Measurements from ENCODE around the gene SYT14. TPM values are rescaled to one million over a fixed set of nuclear protein-coding genes. Genes with fewer than 3 reads are reported as not detected.

SYT14 gene
- total RNA-seq, 1 experiment from 2014 or later, result 10.3 TPM

- no CpG with 5 or more reads among the region's 4 CpGs for WGBS (ENCODE audit: extremely low coverage, insufficient read length, low lambda C conversion rate)
- Histone ChIP-seq H4K5ac (ENCODE audit: insufficient read length, low read depth, low read length) (no peak overlapping the region), H2AK5ac (ENCODE audit: insufficient read length, low read length) (no peak overlapping the region), H3K4me1 (ENCODE audit: insufficient read depth, low read length) (no peaks in the 10 kb centered on the region), H3K14ac (ENCODE audit: insufficient read depth, low read length) (no peak overlapping the region), H2BK12ac (ENCODE audit: insufficient read length, low read depth, low read length) (no peak overlapping the region), H3T11ph (ENCODE audit: low read length) (no peak overlapping the region), H3K79me1 (ENCODE audit: insufficient read depth, low read depth, low read length, poor library complexity, severe bottlenecking) (no peaks in the 10 kb centered on the region), H3K23ac (ENCODE audit: insufficient read length, low read depth, low read length) (no peak overlapping the region), H3K9me3 (ENCODE audit: control insufficient read depth, low read depth, low read length) (no peaks in the 10 kb centered on the region), H3K4me2 (ENCODE audit: insufficient read depth, insufficient read length, low read length) (no peak overlapping the region), H2BK120ac (ENCODE audit: low read depth, low read length, poor library complexity, severe bottlenecking) (no peak overlapping the region), H3K4ac (ENCODE audit: low read depth, low read length) (no peak overlapping the region), H2AFZ (ENCODE audit: low read length) (no peak overlapping the region), H3K23me2 (ENCODE audit: insufficient read length, low read depth, low read length, poor library complexity, severe bottlenecking) (no peaks in the 10 kb centered on the region), H2BK5ac (ENCODE audit: insufficient read length, low read length) (no peak overlapping the region), H3K56ac (ENCODE audit: insufficient read length, low read depth, low read length) (no peak overlapping the region), H2BK15ac (ENCODE audit: low read depth, low read length) (no peak overlapping the region), H3K27ac (ENCODE audit: insufficient read length, low read depth, low read length) (no peak overlapping the region), H4K91ac (ENCODE audit: insufficient read length, low read depth, low read length) (no peak overlapping the region), H3K27me3 (ENCODE audit: insufficient read depth, low read length) (no peaks in the 10 kb centered on the region), H4K20me1 (ENCODE audit: control insufficient read depth, insufficient read depth, insufficient read length) (no peaks in the 10 kb centered on the region), H3K9ac (ENCODE audit: extremely low read depth, insufficient read length, low read length) (no peak overlapping the region), H3K79me2 (ENCODE audit: insufficient read depth, low read length) (no peaks in the 10 kb centered on the region), H4K8ac (replicated peaks; ENCODE audit: insufficient read length, low read depth, low read length) (no peak overlapping the region), H2BK20ac (ENCODE audit: low read depth, low read length, poor library complexity, severe bottlenecking) (no peak overlapping the region), H3K18ac (ENCODE audit: insufficient read length, low read depth, low read length) (no peak overlapping the region)
- no peaks in the 10 kb centered on the region for H3K4me1 Mint-ChIP-seq
- peak; percentile 83 for TF ChIP-seq CTCF (conservative IDR thresholded peaks at IDR 0.05)
- H3K27me3 Mint-ChIP-seq (ENCODE audit: low read depth), result no peaks in the 10 kb centered on the region
- H3K36me3 Mint-ChIP-seq (ENCODE audit: insufficient read depth in 1 of 3, low read depth in 3 of 3), result peaks cover 1 to 11% (median 5%) of the 10 kb centered on the region in 3 experiments; a peak in 6 of 7 replicates
- DNase-seq, result peak; percentile 34
- no peak overlapping the region for H3K27ac Mint-ChIP-seq
- peaks cover 3 to 4% of the 10 kb centered on the region in 2 experiments; a peak in 3 of 5 replicates for H3K9me3 Mint-ChIP-seq
- no peak overlapping the region for H3K4me3 Mint-ChIP-seq
Measured at GRCh38 chr1:210143465-210144062, 205.5 kb downstream of the SYT14 start.
